Activated naive CD4-positive, alpha-beta T cell treated with anti-CD3 and anti-CD28 coated beads for 36 hours (primary cell): ENCODE data around the gene PRSS16. TPM values are rescaled to one million over a fixed set of nuclear protein-coding genes. Genes with fewer than 3 reads are reported as not detected.

ENCODE experiments used
- CTCF ChIA-PET: fragments of 350-600 bp; sonication (Branson Sonifier 250); formaldehyde crosslinking; loops from one replicate; lab custom pipeline; 2021; ENCODE audit warnings: antibody characterized with exemption; lab: Charles Lee
- DNase-seq: peaks from one replicate; pipeline ENCODE4 v3.0.0-alpha.2; 2020
- H3K27ac Mint-ChIP-seq: one replicate; pipeline ENCODE4 v1.8.0; 2021; ENCODE audit warnings: mild to moderate bottlenecking, mixed read lengths
- H3K27me3 Mint-ChIP-seq: one replicate; pipeline ENCODE4 v1.8.0; 2021; ENCODE audit warnings: low read depth, mixed read lengths
- H3K36me3 Mint-ChIP-seq: one replicate; pipeline ENCODE4 v1.8.0; 2021; ENCODE audit warnings: low read depth, mixed read lengths
- H3K4me1 Mint-ChIP-seq: one replicate; pipeline ENCODE4 v1.8.0; 2021; ENCODE audit warnings: low read depth, mixed read lengths
- H3K4me3 Mint-ChIP-seq: one replicate; pipeline ENCODE4 v1.8.0; 2021; ENCODE audit warnings: mild to moderate bottlenecking, moderate library complexity, mixed read lengths
- H3K9me3 Mint-ChIP-seq: one replicate; pipeline ENCODE4 v1.8.0; 2021; ENCODE audit warnings: mixed read lengths
- intact Hi-C: fragments of 100-400 bp; cut with micrococcal nuclease; formaldehyde crosslinking; loops from one replicate; pipeline ENCODE4 v1.15.1; 2023
- total RNA-seq, 2 experiments: library from RNA; stranded (reverse); gene quantifications; one replicate each; pipeline ENCODE4 v1.2.3, GENCODE V29; 2021

Gene PRSS16
- total RNA-seq, 2 experiments from 2014 or later: 1.3 to 1.4 TPM

DNA sequence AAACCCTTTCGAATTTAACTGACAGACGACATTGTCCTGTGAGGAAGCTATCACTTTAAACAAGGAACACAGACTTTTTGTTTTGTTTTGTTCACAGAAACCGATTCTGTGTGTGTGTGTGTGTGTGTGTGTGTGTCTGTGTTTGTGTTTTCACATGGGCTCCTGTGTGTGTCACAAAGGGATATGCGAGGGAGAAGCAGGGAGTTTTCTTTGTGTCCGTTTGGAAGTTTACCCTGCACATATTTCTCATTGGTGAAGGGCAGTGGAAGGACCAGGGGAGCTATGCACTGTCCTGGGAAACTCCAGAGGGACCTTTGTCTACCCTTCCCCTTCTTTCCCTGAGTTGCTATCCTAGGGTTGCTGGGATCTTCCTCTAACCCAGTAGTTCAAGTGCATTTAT, 46.9 kb downstream of the PRSS16 start:
- H3K27ac Mint-ChIP-seq: no peak overlapping the region
- DNase-seq: no peak
- no peak overlapping the region for H3K4me3 Mint-ChIP-seq
- intact Hi-C loops: no loop called here
- H3K4me1 Mint-ChIP-seq: peaks cover 3% of the 10 kb centered on the region
- peaks cover 26% of the 10 kb centered on the region for H3K9me3 Mint-ChIP-seq
- H3K27me3 Mint-ChIP-seq: peaks cover 82% of the 10 kb centered on the region
- H3K36me3 Mint-ChIP-seq: peaks cover 16% of the 10 kb centered on the region
- CTCF ChIA-PET: interaction anchor here (0.6 kb wide), 1 partner anchor 193 kb away, joined by 3 read pairs; no protein-coding TSS in a partner anchor

DNA sequence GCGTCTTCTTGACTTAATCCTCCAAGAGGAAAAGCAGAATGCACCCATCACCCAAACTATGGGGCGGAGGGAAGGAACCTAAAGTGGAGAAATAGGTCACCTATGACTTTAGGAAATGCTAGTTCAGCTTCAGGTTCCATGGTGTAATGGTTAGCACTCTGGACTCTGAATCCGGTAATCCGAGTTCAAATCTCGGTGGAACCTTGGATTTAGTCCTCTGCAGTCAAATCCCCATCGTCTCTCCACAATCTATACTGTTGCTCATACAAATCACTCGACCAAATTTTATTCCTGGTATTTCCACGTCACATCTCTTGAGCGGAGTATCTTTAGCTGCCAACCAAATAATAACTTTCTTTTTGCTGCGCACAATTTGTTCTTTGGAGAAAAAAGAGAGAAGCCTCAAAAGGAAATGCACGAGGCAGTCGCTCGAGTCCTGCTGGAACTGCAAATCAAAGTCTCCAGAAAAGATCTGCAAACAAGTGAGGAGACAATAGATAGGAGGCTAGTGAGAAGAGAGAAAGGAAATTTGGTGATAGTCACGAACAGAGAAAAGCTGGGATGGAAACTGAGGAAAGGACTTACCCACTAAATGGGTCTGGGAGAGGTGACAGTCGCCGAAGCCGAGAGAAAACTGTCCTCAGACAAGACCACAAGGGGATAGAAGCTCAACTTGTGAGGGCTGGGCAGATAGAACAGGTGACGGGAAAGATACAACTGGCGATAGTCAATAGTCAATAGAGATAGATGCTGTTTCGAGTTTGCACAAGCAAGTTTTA, 48.0 kb downstream of the PRSS16 start:
- CTCF ChIA-PET: interaction anchor here (0.6 to 1.2 kb wide), 2 partner anchors 17 to 1400 kb away, joined by 4 to 5 read pairs; partner anchors contain the start of gene POM121L2
- peaks cover 79% of the 10 kb centered on the region for H3K27me3 Mint-ChIP-seq

DNA sequence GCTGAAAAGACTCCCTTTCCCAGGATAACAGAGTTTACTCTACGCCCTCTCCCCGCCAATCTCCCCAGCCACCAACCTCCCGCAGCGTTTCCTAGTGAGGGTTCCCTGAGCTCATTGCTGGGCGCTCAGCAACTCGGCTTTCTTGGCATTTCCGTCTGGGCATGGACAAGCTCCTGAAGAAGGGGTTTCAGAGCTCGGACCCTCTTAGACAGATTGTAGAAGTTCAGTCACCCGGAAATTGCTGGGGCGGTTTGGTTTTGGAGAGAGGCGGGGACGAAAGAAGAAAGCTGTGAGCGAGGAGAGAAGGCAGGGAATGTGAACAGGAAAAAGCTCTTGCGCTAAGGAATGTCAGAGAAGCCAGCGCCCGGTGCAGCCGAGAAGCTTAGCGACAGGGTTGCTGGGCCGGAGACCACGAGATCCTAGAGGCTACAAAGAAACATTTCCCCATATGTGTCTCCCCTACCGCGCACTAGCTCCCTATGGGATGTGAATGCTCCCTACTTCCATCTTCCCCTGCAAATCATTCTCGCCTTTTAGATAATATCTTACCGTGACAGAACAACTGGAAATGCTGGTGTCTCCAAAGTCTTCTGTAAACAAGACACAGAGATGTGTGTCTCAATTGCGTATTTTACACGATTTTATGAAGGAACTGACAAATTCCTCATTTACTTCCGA, 48.7 kb downstream of the PRSS16 start:
- DNase-seq: no peak
- CTCF ChIA-PET: interaction anchor here (0.6 to 1.2 kb wide), 2 partner anchors 16 to 1399 kb away, joined by 4 to 5 read pairs; partner anchors contain the start of gene POM121L2
- no peak overlapping the region for H3K4me3 Mint-ChIP-seq
- H3K9me3 Mint-ChIP-seq: peaks cover 20% of the 10 kb centered on the region
- H3K27me3 Mint-ChIP-seq: peaks cover 77% of the 10 kb centered on the region
- intact Hi-C loops: loop anchor here (5.0 kb wide), 1 partner anchor 251 kb away; no protein-coding TSS in a partner anchor
- no peak overlapping the region for H3K27ac Mint-ChIP-seq
- H3K4me1 Mint-ChIP-seq: peaks cover 2% of the 10 kb centered on the region
- H3K36me3 Mint-ChIP-seq: peaks cover 8% of the 10 kb centered on the region

More for the DNA sequence above, 48.0 kb downstream of the PRSS16 start:
- DNase-seq: no peak
- intact Hi-C loops: loop anchor here (5.0 kb wide), 1 partner anchor 252 kb away; no protein-coding TSS in a partner anchor
- Mint-ChIP-seq H3K36me3 (peaks cover 12% of the 10 kb centered on the region), H3K4me3 (no peak overlapping the region), H3K9me3 (peaks cover 22% of the 10 kb centered on the region), H3K4me1 (peaks cover 3% of the 10 kb centered on the region), H3K27ac (no peak overlapping the region)

DNA sequence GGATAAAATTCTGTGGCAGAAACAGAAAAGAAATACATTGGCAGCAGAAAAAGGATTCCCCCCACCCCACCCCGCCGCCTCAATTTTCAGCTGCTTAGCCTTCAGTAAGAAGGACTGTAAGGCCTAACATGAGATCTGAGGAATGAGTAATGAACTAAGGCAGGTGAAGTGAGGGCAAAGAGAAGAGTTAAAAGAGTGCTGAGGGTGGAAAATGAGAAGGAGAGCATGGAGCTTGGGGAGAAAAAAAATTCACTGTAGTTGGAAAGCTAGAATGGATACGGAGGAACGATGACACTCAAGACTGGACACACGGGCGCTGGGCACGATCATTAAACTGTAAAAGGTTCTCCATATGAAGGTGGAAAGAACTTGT, 50.0 kb downstream of the PRSS16 start:
- Mint-ChIP-seq H3K27me3 (peaks cover 72% of the 10 kb centered on the region), H3K4me3 (no peak overlapping the region), H3K4me1 (peaks cover 2% of the 10 kb centered on the region), H3K27ac (no peak overlapping the region), H3K9me3 (peaks cover 14% of the 10 kb centered on the region), H3K36me3 (peaks cover 3% of the 10 kb centered on the region)
- DNase-seq: no peak
- intact Hi-C loops: loop anchor here (5.0 kb wide), 1 partner anchor 250 kb away; no protein-coding TSS in a partner anchor
- CTCF ChIA-PET: no interaction called here

DNA sequence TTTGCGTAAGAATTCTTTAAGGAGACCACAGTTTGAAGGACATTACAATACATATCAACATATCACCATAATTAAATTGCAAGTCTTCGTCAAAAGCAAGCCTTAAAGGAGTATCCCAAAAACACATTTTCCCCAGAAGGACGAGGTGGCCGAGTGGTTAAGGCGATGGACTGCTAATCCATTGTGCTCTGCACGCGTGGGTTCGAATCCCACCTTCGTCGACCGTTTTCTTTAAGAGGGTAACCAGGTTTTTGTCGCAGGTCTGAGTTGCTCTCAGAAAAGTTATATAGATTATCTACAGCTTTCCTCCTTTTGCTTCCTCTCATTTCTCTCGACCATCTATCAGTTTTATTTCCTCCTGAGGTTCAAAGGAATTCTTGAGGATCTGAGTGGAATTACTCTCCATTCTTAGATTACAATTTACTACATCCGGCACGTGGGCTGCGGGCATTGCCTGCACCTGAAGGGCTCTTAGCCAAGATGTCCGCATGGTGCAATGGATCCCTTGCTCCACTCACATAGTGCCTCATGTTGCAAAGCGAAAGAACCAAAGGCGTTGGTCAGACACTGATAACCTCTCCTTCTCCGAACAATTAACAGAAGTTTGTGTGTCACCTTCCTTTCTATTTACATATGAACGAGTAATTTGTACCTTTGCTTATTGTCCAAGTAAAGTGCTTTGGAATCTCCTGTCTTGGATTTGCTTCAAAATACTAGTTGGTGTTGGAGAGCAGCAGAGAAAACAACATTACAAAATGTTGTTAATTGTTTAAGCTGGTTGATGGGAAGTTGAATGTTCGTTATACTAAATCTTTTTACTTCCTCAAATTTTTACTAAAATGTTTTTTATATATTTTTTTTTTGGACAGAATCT, 50.6 kb downstream of the PRSS16 start:
- H3K4me1 Mint-ChIP-seq: peaks cover 2% of the 10 kb centered on the region
- peaks cover 77% of the 10 kb centered on the region for H3K27me3 Mint-ChIP-seq
- H3K9me3 Mint-ChIP-seq: peaks cover 14% of the 10 kb centered on the region
- peaks cover 5% of the 10 kb centered on the region for H3K36me3 Mint-ChIP-seq
- DNase-seq: peak; percentile 20
- intact Hi-C loops: loop anchor here (5.0 kb wide), 1 partner anchor 249 kb away; no protein-coding TSS in a partner anchor
- H3K27ac Mint-ChIP-seq: no peak overlapping the region
- no peak overlapping the region for H3K4me3 Mint-ChIP-seq
- CTCF ChIA-PET: no interaction called here

DNA sequence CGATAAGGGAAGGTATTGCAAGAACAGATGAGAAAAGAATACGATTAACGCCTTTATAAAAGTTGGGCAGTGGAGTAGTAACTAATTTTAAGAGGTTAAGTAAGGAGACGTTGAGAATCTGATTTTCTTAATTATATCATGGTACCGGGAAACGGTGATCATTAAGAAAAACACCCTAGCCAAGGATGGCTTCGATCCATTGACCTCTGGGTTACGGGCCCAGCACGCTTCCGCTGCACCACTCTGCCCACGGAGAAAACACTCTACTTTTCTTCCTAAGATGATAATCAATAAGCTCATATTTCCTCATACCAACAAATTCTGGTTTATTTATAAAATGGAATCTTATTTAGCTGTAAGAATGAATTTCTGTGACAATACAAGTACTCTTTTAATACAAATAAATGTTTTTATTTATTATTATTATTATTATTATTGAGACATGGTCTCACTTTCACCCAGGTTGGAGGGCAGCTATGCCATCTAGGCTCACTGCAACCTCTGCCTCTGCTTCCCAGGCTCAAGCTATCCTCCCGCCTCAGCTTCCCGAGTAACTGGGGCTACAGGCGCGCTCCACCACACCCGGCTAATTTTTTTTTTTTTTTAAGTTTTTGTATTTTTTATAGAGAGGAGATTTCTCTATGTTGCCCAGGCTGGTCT, 56.2 kb downstream of the PRSS16 start:
- intact Hi-C loops: no loop called here
- CTCF ChIA-PET: interaction anchor here (0.6 to 2.2 kb wide), 3 partner anchors 9 to 306 kb away, joined by 3 to 8 read pairs (median 3); no protein-coding TSS in a partner anchor
- no peak overlapping the region for H3K27ac Mint-ChIP-seq
- no peaks in the 10 kb centered on the region for H3K4me1 Mint-ChIP-seq
- DNase-seq: no peak
- H3K9me3 Mint-ChIP-seq: no peaks in the 10 kb centered on the region
- H3K4me3 Mint-ChIP-seq: no peak overlapping the region
- peaks cover 64% of the 10 kb centered on the region for H3K27me3 Mint-ChIP-seq
- H3K36me3 Mint-ChIP-seq: peaks cover 5% of the 10 kb centered on the region

Other genes starting within 250 kb of the PRSS16 start
- not detected for gene POM121L2, start 64.6 kb downstream of the PRSS16 start, total RNA-seq
- 1 to 10 TPM; 3.1 to 3.3 TPM for gene ZNF391, start 141.1 kb downstream of the PRSS16 start, total RNA-seq
- 10 to 100 TPM; 13.0 to 14.3 TPM for gene ZNF184, start 225.4 kb downstream of the PRSS16 start, total RNA-seq